GM19240 (cell line): ENCODE data around the gene TSPAN15.
"Not testable (repeated sequence)": the region's sequence is repeated elsewhere in the genome, so short reads cannot be mapped to it uniquely, and the experiment has no call there.

Source experiments
- DNase-seq: peaks from one replicate; pipeline ENCODE4 v3.0.0; 2011; ENCODE audit warnings: low spot score; ENCODE audit not compliant: insufficient read length

TSPAN15 gene

GRCh38 chr10:69486922-69487730, 35.9 kb downstream of the TSPAN15 start:
- DNase-seq: no peak

GRCh38 chr10:69488149-69488844, 37.0 kb downstream of the TSPAN15 start:
- DNase-seq: not testable (repeated sequence)

- not testable (repeated sequence) for DNase-seq
Measured at GRCh38 chr10:69488856-69489255, 37.6 kb downstream of the TSPAN15 start.

- DNase-seq: no peak
Measured at GRCh38 chr10:69489506-69490090, 38.3 kb downstream of the TSPAN15 start.

GRCh38 chr10:69490876-69491275, 39.6 kb downstream of the TSPAN15 start:
- DNase-seq: no peak

GRCh38 chr10:69491611-69492010, 40.3 kb downstream of the TSPAN15 start:
- DNase-seq: no peak

- DNase-seq: no peak
Measured at GRCh38 chr10:69492091-69492745, 41.0 kb downstream of the TSPAN15 start.

GRCh38 chr10:69492746-69493462, 41.6 kb downstream of the TSPAN15 start:
- DNase-seq: no peak

GRCh38 chr10:69494626-69495558, 43.6 kb downstream of the TSPAN15 start:
- no peak for DNase-seq

- no peak for DNase-seq
Measured at GRCh38 chr10:69495666-69496065, 44.4 kb downstream of the TSPAN15 start.

- no peak for DNase-seq
Measured at GRCh38 chr10:69496352-69497230, 45.3 kb downstream of the TSPAN15 start.

GRCh38 chr10:69497231-69497561, 45.9 kb downstream of the TSPAN15 start:
- no peak for DNase-seq

- no peak for DNase-seq
Measured at GRCh38 chr10:69497611-69498390, 46.5 kb downstream of the TSPAN15 start.

- DNase-seq: no peak
Measured at GRCh38 chr10:69498711-69499471, 47.6 kb downstream of the TSPAN15 start.

GRCh38 chr10:69499726-69500689, 48.7 kb downstream of the TSPAN15 start:
- DNase-seq: no peak

GRCh38 chr10:69500864-69501468, 49.7 kb downstream of the TSPAN15 start:
- no peak for DNase-seq
